HepG2 (cell line): ENCODE results near the gene FALEC. TPM values are rescaled to one million over a fixed set of nuclear protein-coding genes. Genes with fewer than 3 reads are reported as not detected.

Source experiments
- EHMT2 ChIP-seq: fragments of 200-600 bp; sonication (generic); IDR thresholded peaks from 2 replicates; pipeline ENCODE4 v1.7.0; 2017; ENCODE audit warnings: antibody characterized with exemption, low read depth, low read length, borderline replicate concordance
- FOXA1 ChIP-seq, 2 experiments: fragments of 450-650 bp in 1 of 2; sonication (generic) in 1 of 2; formaldehyde crosslinking in 1 of 2; IDR thresholded peaks; 2 replicates each; pipeline versions ENCODE4 v1.4.0 to v1.6.1; 2016 to 2020; ENCODE audit warnings: missing genetic modification reagents in 1 of 2
- KDM3A ChIP-seq: IDR thresholded peaks from 2 replicates; pipeline ENCODE4 v1.6.1; 2018; ENCODE audit warnings: low read depth, missing compliant biosample characterization
- KDM5B ChIP-seq: sonication (generic); formaldehyde crosslinking; IDR thresholded peaks from 2 replicates; pipeline ENCODE4 v1.4.0; 2020; ENCODE audit warnings: missing genetic modification reagents, mild to moderate bottlenecking, borderline replicate concordance
- MTF1 ChIP-seq: sonication (generic); formaldehyde crosslinking; IDR thresholded peaks from 2 replicates; pipeline ENCODE4 v1.5.0; 2020; ENCODE audit warnings: missing genetic modification reagents
- MYC ChIP-seq: sonication (generic); formaldehyde crosslinking; IDR thresholded peaks from 2 replicates; pipeline ENCODE4 v1.9.0; 2021; ENCODE audit warnings: missing genetic modification reagents, borderline replicate concordance
- SP5 ChIP-seq: IDR thresholded peaks from 2 replicates; pipeline ENCODE4 v1.6.1; 2016; ENCODE audit warnings: low read depth, borderline replicate concordance
- TCF7L2 ChIP-seq: IDR thresholded peaks from 2 replicates; pipeline ENCODE4 v1.6.1; 2011; ENCODE audit warnings: mild to moderate bottlenecking, low read depth, low read length, moderate library complexity
- TOPORS ChIP-seq: sonication (generic); formaldehyde crosslinking; IDR thresholded peaks from 2 replicates; pipeline ENCODE4 v1.8.0; 2023; ENCODE audit warnings: mild to moderate bottlenecking, missing genetic modification reagents
- ZBTB3 ChIP-seq: sonication (generic); formaldehyde crosslinking; IDR thresholded peaks from 2 replicates; pipeline ENCODE4 v1.4.0; 2020; ENCODE audit warnings: low read depth, mild to moderate bottlenecking, moderate library complexity, missing genetic modification reagents, borderline replicate concordance
- ZNF274 ChIP-seq: sonication (generic); formaldehyde crosslinking; IDR thresholded peaks from 2 replicates; pipeline ENCODE4 v1.5.1; 2020; ENCODE audit warnings: mild to moderate bottlenecking, missing genetic modification reagents
- ZNF589 ChIP-seq: sonication (generic); formaldehyde crosslinking; conservative IDR thresholded peaks from 2 replicates; pipeline ENCODE4 v1.8.0; 2022; ENCODE audit warnings: mild to moderate bottlenecking, moderate library complexity, missing genetic modification reagents
- ZNF607 ChIP-seq: sonication (generic); formaldehyde crosslinking; IDR thresholded peaks from 2 replicates; pipeline ENCODE4 v1.5.1; 2020; ENCODE audit warnings: missing genetic modification reagents, mild to moderate bottlenecking, borderline replicate concordance
- ZNF644 ChIP-seq: IDR thresholded peaks from 2 replicates; pipeline ENCODE4 v1.6.1; 2016; ENCODE audit warnings: low read depth
- ZSCAN30 ChIP-seq: sonication (generic); formaldehyde crosslinking; IDR thresholded peaks from 2 replicates; pipeline ENCODE4 v1.5.0; 2020; ENCODE audit warnings: mild to moderate bottlenecking, missing genetic modification reagents
- polyA plus RNA-seq, 8 experiments: library from polyadenylated mRNA; depleted of rRNA in 3 of 8; stranded (reverse) in 7 of 8; unstranded in 1 of 8; fragments of >200 nt; fragmentation: Illumina TruSeq in 4 of 8; extraction: Trizol in 4 of 8; gene quantifications; 2 replicates each; pipeline versions ENCODE4 v1.2.1 to v1.2.3, GENCODE V29; 2011 to 2016; ENCODE audit warnings: low read depth in 4 of 8, missing spikeins in 1 of 8, mixed read lengths in 1 of 8; ENCODE audit not compliant: insufficient read depth in 1 of 8
- total RNA-seq, 5 experiments: library from RNA; depleted of rRNA; stranded (reverse); fragments of >200 nt; fragmentation: Illumina TruSeq; extraction: Trizol; gene quantifications; 2 replicates each; pipeline ENCODE4 v1.2.3, GENCODE V29; 2016; ENCODE audit warnings: low read depth in 1 of 5
- TF ChIP-seq, protein P1 (sequence below): sonication (generic); formaldehyde crosslinking; IDR thresholded peaks from 2 replicates; pipeline ENCODE4 v1.5.1; 2020; ENCODE audit warnings: missing genetic modification reagents, mild to moderate bottlenecking, borderline replicate concordance
- TF ChIP-seq, protein P2 (sequence below): fragments of 450-650 bp; IDR thresholded peaks from 2 replicates; pipeline ENCODE4 v1.6.1; 2016
- TF ChIP-seq, protein P3 (sequence below): sonication (generic); formaldehyde crosslinking; IDR thresholded peaks from 2 replicates; pipeline ENCODE4 v1.4.0; 2020; ENCODE audit warnings: missing genetic modification reagents, mild to moderate bottlenecking, borderline replicate concordance
- TF ChIP-seq, protein P4 (sequence below): sonication (generic); formaldehyde crosslinking; IDR thresholded peaks from 2 replicates; pipeline ENCODE4 v1.8.0; 2023; ENCODE audit warnings: mild to moderate bottlenecking, missing genetic modification reagents
- TF ChIP-seq, protein P5 (sequence below): IDR thresholded peaks from 2 replicates; pipeline ENCODE4 v1.6.1; 2012; ENCODE audit warnings: low read depth, low read length, improper control_type of control experiment

Gene FALEC
- total and polyA plus RNA-seq, 2 of the 13 experiments (the other 11 are each of a cell fraction or from before 2014, with no cell fraction given): 0.33 to 0.71 TPM

DNA sequence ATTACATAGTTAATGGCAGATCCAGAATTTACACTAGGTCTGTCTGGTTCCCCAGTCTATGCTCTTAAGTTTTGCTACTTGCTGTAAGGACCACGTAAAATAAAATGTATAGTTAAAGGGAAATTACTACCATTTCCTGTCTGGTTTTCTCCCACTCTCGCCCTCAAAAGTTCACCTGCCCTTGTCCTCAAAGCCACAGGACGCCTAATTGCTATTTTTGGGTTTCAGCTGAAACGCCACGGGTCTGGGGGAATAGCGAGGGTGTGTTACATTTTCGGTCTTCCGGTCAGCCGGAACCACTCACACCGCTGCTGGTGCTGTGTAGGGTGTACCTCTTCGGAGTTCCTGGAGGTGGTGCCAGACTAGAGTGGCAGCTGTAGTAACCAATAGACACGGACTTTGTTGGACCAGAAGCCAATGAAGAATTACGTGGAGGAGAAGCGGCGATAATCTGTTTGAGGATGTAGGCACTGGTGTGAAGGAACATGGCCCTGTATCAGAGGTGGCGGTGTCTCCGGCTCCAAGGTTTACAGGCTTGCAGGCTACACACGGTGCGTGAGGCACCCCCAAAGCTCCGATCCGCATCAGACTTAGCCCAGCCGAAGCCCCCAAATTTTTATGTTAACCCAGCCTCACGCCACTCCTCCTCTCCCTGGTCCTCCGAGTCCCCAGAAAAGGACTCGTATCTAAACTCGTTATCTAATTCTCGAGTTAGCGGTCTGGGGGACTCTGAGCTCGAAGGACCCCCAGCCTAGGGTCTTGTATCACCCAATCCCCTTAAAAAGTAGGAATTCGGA, 28.4 kb upstream of the FALEC start, which contains the start of gene TARS2 (continued):
- TF ChIP-seq, protein P1, sequence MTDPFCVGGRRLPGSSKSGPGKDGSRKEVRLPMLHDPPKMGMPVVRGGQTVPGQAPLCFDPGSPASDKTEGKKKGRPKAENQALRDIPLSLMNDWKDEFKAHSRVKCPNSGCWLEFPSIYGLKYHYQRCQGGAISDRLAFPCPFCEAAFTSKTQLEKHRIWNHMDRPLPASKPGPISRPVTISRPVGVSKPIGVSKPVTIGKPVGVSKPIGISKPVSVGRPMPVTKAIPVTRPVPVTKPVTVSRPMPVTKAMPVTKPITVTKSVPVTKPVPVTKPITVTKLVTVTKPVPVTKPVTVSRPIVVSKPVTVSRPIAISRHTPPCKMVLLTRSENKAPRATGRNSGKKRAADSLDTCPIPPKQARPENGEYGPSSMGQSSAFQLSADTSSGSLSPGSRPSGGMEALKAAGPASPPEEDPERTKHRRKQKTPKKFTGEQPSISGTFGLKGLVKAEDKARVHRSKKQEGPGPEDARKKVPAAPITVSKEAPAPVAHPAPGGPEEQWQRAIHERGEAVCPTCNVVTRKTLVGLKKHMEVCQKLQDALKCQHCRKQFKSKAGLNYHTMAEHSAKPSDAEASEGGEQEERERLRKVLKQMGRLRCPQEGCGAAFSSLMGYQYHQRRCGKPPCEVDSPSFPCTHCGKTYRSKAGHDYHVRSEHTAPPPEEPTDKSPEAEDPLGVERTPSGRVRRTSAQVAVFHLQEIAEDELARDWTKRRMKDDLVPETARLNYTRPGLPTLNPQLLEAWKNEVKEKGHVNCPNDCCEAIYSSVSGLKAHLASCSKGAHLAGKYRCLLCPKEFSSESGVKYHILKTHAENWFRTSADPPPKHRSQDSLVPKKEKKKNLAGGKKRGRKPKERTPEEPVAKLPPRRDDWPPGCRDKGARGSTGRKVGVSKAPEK (CRISPR knock-in tag): 0 out of 2 replicates have a peak, but pooled peaks have one; percentile 54
- TF ChIP-seq, protein P2, sequence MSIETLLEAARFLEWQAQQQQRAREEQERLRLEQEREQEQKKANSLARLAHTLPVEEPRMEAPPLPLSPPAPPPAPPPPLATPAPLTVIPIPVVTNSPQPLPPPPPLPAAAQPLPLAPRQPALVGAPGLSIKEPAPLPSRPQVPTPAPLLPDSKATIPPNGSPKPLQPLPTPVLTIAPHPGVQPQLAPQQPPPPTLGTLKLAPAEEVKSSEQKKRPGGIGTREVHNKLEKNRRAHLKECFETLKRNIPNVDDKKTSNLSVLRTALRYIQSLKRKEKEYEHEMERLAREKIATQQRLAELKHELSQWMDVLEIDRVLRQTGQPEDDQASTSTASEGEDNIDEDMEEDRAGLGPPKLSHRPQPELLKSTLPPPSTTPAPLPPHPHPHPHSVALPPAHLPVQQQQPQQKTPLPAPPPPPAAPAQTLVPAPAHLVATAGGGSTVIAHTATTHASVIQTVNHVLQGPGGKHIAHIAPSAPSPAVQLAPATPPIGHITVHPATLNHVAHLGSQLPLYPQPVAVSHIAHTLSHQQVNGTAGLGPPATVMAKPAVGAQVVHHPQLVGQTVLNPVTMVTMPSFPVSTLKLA: no peak
- TF ChIP-seq KDM3A (CRISPR knock-in tag): 0 out of 2 replicates have a peak, but pooled peaks have one; percentile 91
- TF ChIP-seq, protein P3, sequence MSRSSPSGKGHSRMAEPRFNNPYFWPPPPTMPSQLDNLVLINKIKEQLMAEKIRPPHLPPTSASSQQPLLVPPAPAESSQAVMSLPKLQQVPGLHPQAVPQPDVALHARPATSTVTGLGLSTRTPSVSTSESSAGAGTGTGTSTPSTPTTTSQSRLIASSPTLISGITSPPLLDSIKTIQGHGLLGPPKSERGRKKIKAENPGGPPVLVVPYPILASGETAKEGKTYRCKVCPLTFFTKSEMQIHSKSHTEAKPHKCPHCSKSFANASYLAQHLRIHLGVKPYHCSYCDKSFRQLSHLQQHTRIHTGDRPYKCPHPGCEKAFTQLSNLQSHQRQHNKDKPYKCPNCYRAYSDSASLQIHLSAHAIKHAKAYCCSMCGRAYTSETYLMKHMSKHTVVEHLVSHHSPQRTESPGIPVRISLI (CRISPR knock-in tag): peak; percentile 56; the same call in 1 of the 2 replicates
- TF ChIP-seq, protein P4, sequence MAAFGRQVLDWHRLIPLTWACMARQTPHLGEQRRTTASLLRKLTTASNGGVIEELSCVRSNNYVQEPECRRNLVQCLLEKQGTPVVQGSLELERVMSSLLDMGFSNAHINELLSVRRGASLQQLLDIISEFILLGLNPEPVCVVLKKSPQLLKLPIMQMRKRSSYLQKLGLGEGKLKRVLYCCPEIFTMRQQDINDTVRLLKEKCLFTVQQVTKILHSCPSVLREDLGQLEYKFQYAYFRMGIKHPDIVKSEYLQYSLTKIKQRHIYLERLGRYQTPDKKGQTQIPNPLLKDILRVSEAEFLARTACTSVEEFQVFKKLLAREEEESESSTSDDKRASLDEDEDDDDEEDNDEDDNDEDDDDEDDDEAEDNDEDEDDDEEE: no peak
- TF ChIP-seq ZNF274 (CRISPR knock-in tag): peak; percentile 54; the same call in 1 of the 2 replicates
- no peak for TF ChIP-seq FOXA1 (IDR thresholded peaks at IDR 0.05)
- peak; percentile 68 for TF ChIP-seq FOXA1 (CRISPR knock-in tag; IDR thresholded peaks at IDR 0.05)
- no peak for TF ChIP-seq ZNF644 (CRISPR knock-in tag)
- no peak for TF ChIP-seq TCF7L2
- TF ChIP-seq SP5 (CRISPR knock-in tag): peak; percentile 35; the same call in 1 of the 2 replicates
- peak; percentile 76; the same call in 1 of the 2 replicates for TF ChIP-seq MYC
- no peak for TF ChIP-seq EHMT2
- no peak for TF ChIP-seq ZBTB3 (CRISPR knock-in tag)
- TF ChIP-seq ZNF607 (CRISPR knock-in tag): no peak
- peak; percentile 70; the same call in 1 of the 2 replicates for TF ChIP-seq KDM5B
- no peak for TF ChIP-seq MTF1 (CRISPR knock-in tag)
- no peak for TF ChIP-seq ZSCAN30 (CRISPR knock-in tag)
- peak; percentile 77; the same call in 1 of the 2 replicates for TF ChIP-seq ZNF589 (CRISPR knock-in tag)
- TF ChIP-seq TOPORS (CRISPR knock-in tag): peak; percentile 71; the same call in 1 of the 2 replicates
- TF ChIP-seq, protein P5, sequence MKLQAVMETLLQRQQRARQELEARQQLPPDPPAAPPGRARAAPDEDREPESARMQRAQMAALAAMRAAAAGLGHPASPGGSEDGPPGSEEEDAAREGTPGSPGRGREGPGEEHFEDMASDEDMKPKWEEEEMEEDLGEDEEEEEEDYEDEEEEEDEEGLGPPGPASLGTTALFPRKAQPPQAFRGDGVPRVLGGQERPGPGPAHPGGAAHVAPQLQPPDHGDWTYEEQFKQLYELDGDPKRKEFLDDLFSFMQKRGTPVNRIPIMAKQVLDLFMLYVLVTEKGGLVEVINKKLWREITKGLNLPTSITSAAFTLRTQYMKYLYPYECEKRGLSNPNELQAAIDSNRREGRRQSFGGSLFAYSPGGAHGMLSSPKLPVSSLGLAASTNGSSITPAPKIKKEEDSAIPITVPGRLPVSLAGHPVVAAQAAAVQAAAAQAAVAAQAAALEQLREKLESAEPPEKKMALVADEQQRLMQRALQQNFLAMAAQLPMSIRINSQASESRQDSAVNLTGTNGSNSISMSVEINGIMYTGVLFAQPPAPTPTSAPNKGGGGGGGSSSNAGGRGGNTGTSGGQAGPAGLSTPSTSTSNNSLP: no peak
